Measurements from ENCODE around the gene DDX31.

DDX31 gene

DNA sequence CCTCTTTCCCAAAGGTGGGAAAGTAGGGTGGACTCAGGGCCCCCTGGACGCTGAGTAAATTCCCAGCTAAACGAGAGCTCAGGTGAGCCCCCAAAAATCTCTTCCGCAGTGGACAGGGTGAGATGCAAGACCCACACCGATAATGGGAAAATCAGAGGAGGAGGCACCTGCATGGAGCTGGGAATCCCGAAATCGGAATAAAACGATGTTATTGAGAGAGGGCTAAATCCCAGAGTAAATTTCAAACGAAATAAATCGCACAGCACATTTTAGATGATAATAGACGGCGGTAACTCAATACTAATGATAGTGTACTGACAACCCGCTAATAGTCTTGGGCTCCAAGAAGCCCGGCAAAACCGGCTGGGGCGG is 90.4 kb downstream of the DDX31 start:
- Histone ChIP-seq H3K79me2 (ENCODE audit: control insufficient read depth, low read length) (no peaks in the 10 kb centered on the region), H4K20me1 (ENCODE audit: control insufficient read depth, insufficient read depth, low read depth, low read length) (no peaks in the 10 kb centered on the region), H3F3A (ENCODE audit: control insufficient read depth, insufficient read depth) (0 out of 2 replicates have a peak, but pooled peaks cover under 1% of the 10 kb centered on the region), H3K27ac (ENCODE audit: low read depth, low read length) (no peak overlapping the region), H3K4me1 (ENCODE audit: control insufficient read depth, low read length) (no peaks in the 10 kb centered on the region), H3K9me3 (ENCODE audit: control insufficient read depth, insufficient read depth, low read length) (no peaks in the 10 kb centered on the region), H3K4me2 (ENCODE audit: low read length) (no peak overlapping the region), H3K4me3 (ENCODE audit: low read length) (no peak overlapping the region), H3K36me3 (ENCODE audit: control insufficient read depth, low read length) (no peaks in the 10 kb centered on the region), H3K27me3 (ENCODE audit: control insufficient read depth, low read length) (peaks cover 30% of the 10 kb centered on the region), H3K9me2 (replicated peaks; ENCODE audit: control insufficient read depth, low read length) (no peaks in the 10 kb centered on the region)
- TF ChIP-seq, protein P1, sequence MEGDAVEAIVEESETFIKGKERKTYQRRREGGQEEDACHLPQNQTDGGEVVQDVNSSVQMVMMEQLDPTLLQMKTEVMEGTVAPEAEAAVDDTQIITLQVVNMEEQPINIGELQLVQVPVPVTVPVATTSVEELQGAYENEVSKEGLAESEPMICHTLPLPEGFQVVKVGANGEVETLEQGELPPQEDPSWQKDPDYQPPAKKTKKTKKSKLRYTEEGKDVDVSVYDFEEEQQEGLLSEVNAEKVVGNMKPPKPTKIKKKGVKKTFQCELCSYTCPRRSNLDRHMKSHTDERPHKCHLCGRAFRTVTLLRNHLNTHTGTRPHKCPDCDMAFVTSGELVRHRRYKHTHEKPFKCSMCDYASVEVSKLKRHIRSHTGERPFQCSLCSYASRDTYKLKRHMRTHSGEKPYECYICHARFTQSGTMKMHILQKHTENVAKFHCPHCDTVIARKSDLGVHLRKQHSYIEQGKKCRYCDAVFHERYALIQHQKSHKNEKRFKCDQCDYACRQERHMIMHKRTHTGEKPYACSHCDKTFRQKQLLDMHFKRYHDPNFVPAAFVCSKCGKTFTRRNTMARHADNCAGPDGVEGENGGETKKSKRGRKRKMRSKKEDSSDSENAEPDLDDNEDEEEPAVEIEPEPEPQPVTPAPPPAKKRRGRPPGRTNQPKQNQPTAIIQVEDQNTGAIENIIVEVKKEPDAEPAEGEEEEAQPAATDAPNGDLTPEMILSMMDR (IDR thresholded peaks at IDR 0.05; ENCODE audit: low read depth, low read length, poor library complexity, severe bottlenecking) = no peak
- 0 out of 2 replicates have a peak, but pooled peaks have one; percentile 77 for TF ChIP-seq EZH2phosphoT487 (IDR thresholded peaks at IDR 0.05; ENCODE audit: borderline replicate concordance, low read length)

DNA sequence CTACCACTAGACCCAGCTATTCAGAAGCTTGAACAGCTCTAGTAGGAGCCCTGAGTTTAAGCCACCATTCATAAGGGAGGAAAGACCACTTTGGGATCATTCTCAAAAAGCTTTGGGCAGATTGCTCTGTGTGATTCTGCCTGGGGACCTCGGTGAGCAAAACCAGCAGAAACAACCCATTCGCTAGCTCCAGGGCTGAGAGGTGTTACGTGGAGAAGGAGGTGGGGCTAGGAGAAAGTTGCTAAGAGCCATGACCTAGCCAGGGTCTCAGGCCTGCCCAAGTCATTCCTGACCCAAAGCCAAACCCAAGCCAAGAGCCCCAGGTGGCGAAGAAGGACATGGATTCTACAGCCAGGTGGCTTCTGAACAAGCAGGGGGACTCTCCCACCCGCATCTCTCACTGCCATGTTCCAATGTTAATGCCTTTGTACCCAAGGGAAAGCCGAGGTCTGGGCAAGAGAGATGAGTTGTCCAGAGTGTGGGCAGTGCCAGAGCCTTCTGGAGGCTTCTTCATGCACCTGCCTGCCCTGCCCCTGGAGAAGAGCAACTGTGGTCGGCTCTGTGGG is 91.3 kb downstream of the DDX31 start:
- Histone ChIP-seq H4K20me1 (ENCODE audit: control insufficient read depth, insufficient read depth, low read depth, low read length) (no peaks in the 10 kb centered on the region), H3K27ac (ENCODE audit: low read depth, low read length) (no peak overlapping the region), H3K9me2 (replicated peaks; ENCODE audit: control insufficient read depth, low read length) (no peaks in the 10 kb centered on the region), H3K4me3 (ENCODE audit: low read length) (no peak overlapping the region), H3K4me2 (ENCODE audit: low read length) (no peak overlapping the region), H3K27me3 (ENCODE audit: control insufficient read depth, low read length) (peaks cover 24% of the 10 kb centered on the region), H3K9me3 (ENCODE audit: control insufficient read depth, insufficient read depth, low read length) (no peaks in the 10 kb centered on the region), H3K4me1 (ENCODE audit: control insufficient read depth, low read length) (no peaks in the 10 kb centered on the region), H3K36me3 (ENCODE audit: control insufficient read depth, low read length) (no peaks in the 10 kb centered on the region), H3K79me2 (ENCODE audit: control insufficient read depth, low read length) (no peaks in the 10 kb centered on the region), H3F3A (ENCODE audit: control insufficient read depth, insufficient read depth) (peaks cover 4% of the 10 kb centered on the region; the same call in 1 of the 2 replicates)
- no peak for TF ChIP-seq EZH2phosphoT487 (IDR thresholded peaks at IDR 0.05; ENCODE audit: borderline replicate concordance, low read length)
- TF ChIP-seq, protein P1 (IDR thresholded peaks at IDR 0.05; ENCODE audit: low read depth, low read length, poor library complexity, severe bottlenecking) = no peak

DNA sequence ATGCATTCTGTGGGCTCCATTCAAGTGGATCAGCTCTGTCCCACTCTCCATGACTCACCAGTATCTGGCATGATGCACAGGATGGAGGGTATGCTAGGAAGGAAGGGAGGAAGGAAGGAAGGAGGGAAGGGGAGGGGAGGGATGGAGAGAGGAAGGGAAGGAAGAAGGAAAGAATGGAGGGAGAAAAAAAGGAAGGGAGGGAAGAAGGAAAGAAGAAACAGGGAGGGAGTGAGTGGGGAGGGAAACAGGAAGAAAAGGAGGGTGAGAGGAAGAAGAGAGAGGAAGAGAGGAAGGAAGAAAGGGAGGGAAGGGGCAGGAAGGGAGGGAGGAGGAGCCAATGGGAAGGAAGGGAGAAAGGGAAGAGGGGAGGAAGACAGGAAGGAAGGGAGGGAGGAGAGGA is 92.7 kb downstream of the DDX31 start:
- Histone ChIP-seq H3K4me3 (ENCODE audit: low read length) (no peak overlapping the region), H3K9me3 (ENCODE audit: control insufficient read depth, insufficient read depth, low read length) (no peaks in the 10 kb centered on the region), H3K4me2 (ENCODE audit: low read length) (no peak overlapping the region), H3K9me2 (replicated peaks; ENCODE audit: control insufficient read depth, low read length) (no peaks in the 10 kb centered on the region), H4K20me1 (ENCODE audit: control insufficient read depth, insufficient read depth, low read depth, low read length) (no peaks in the 10 kb centered on the region), H3F3A (ENCODE audit: control insufficient read depth, insufficient read depth) (peaks cover 4% of the 10 kb centered on the region; the same call in 1 of the 2 replicates), H3K27ac (ENCODE audit: low read depth, low read length) (no peak overlapping the region), H3K27me3 (ENCODE audit: control insufficient read depth, low read length) (peaks cover 24% of the 10 kb centered on the region), H3K36me3 (ENCODE audit: control insufficient read depth, low read length) (no peaks in the 10 kb centered on the region), H3K4me1 (ENCODE audit: control insufficient read depth, low read length) (peaks cover 12% of the 10 kb centered on the region), H3K79me2 (ENCODE audit: control insufficient read depth, low read length) (no peaks in the 10 kb centered on the region)
- TF ChIP-seq, protein P1 (IDR thresholded peaks at IDR 0.05; ENCODE audit: low read depth, low read length, poor library complexity, severe bottlenecking) = no peak
- no peak for TF ChIP-seq EZH2phosphoT487 (IDR thresholded peaks at IDR 0.05; ENCODE audit: borderline replicate concordance, low read length)

All from DOHH2 (cell line).